NCI-H526 (cell line): ENCODE results near the gene SHC4.
"Not testable (repeated sequence)": the region's sequence is repeated elsewhere in the genome, so short reads cannot be mapped to it uniquely, and the experiment has no call there.

Source experiments
- DNase-seq, 2 experiments: peaks; one replicate each; lab custom pipeline; 2025; lab: John Stamatoyannopoulos, UW

Gene SHC4, protein sequence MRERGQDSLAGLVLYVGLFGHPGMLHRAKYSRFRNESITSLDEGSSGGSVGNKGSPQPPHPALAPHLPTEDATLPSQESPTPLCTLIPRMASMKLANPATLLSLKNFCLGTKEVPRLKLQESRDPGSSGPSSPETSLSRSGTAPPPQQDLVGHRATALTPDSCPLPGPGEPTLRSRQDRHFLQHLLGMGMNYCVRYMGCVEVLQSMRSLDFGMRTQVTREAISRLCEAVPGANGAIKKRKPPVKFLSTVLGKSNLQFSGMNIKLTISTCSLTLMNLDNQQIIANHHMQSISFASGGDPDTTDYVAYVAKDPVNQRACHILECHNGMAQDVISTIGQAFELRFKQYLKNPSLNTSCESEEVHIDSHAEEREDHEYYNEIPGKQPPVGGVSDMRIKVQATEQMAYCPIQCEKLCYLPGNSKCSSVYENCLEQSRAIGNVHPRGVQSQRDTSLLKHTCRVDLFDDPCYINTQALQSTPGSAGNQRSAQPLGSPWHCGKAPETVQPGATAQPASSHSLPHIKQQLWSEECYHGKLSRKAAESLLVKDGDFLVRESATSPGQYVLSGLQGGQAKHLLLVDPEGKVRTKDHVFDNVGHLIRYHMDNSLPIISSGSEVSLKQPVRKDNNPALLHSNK

DNA sequence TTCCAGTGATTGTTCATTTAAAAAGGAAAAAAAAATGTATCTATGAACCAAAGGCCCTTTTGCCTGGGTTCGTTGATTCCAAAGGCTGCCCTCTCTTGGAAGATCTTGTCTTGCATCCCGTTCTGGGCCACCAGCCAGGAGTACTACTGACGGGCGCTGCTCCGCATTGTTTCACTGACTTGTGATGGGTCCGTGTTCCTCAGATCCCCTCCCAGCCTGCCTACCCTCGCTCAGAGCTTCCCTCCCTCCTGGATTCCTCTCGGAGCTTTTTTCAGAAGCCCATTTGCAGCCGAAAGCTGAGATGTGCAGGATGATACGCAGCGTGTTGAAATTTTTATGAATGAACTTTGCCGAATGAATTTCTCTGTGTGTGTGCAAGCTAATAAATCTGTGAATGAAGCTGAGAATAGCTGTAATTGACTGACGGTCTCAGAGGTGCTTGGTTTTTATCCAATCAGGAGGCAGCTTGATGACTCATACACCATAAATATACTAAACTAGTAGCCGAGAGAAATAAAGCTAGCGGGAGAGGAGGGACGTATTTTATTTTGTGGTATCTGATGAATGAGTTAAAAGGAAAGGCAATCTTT is at the start of gene SHC4:
TSS of gene SHC4 (minus strand) at position 396 of the 590 bp plus-strand sequence. CDS start 904 bp downstream, outside the sequence.
- peak; percentile 35 to 80 for DNase-seq

DNA sequence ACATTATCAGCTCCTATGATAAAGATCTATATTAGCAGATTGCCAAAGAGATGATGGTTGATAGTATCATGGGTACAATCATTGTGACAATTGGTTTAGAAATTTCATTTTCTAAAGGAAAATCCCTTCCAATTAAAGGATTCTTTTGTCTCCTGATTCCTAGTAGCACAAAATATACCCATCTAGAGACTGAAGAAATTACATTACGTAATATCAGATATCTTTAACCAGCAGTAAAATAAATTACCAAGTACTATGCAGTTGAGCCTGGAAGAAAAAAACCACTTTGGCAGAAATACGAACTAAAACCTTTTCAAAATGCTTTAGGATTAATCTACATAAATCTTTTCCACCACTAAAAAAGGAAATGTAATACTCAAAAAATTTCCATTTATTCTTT is 35.6 kb upstream of the SHC4 start:
- DNase-seq = no peak

DNA sequence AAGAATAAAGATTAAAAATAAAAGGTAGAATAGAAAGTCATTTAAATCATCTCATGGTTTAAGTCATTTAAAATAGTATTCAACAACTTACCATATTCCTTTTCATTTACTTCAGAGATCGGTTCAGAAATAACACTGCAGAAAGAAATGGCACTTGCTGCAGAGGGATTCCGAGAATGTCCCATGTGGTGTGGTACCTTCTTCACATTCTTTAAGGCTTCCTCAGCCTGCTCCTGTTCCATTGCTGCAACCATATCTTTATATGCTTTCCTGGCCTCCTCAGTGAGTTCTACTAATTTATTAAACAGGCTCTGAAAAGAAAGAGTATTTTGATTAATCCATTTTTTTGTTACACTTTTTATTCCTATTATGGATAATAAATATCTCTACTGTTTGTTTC is 32.6 kb upstream of the SHC4 start:
- DNase-seq = no peak

DNA sequence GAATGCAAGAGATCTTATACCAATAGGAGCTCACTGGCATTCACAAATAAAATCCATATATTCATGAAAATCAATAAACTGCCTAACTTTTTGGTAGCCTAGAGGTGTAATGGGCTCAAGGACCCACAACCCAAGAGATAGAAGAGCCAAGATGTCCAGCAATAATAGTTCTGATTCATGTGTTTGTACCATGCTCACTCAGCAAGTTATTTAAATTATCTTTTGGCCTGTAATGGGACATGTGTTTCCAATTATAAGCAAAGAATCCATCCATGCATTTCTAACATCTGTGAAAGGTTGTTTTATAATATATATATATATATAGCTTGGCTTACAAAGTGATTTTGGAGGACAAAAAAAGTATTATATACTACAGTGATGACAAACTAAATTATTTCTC is 29.7 kb upstream of the SHC4 start:
- no peak for DNase-seq

DNA sequence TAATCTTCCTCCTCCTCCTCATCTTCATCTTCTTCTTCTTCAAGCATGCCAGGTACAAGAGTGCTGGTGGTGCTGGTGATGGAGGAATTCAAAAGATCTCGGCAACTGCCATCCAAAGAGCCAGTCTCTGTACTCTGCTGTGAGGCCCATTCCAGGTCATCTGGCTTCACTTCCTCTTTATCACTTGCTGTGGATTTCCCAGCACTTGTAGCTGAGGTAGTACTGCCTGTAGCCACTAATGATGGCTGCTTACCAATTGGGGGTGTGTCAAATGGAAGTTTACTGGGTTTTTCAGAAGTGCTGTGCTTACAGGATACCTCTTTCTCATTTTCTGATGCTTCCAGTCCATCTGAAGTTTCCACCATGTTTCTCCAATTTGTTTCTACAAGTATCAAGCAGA is 28.8 kb upstream of the SHC4 start:
- DNase-seq = no peak

DNA sequence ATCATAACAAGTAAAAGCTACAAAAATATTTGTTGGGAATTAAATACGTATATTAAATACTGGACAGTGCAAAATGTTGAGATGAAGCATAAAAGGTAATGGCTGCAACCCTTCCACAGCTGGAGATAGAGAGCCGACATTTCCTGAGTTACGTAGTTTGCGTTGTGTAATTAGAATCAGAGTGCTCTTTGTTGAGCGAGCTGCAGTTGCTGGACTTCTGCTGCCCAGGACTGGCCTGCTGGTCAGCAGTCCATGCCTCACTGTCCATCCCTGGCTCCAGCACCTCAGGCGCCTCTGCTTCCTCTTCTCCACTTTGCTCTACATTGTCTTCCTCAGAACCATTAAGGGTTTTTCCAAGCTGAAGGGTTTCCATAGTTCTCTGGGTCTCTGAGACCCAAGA is 28.4 kb upstream of the SHC4 start:
- DNase-seq = no peak

DNA sequence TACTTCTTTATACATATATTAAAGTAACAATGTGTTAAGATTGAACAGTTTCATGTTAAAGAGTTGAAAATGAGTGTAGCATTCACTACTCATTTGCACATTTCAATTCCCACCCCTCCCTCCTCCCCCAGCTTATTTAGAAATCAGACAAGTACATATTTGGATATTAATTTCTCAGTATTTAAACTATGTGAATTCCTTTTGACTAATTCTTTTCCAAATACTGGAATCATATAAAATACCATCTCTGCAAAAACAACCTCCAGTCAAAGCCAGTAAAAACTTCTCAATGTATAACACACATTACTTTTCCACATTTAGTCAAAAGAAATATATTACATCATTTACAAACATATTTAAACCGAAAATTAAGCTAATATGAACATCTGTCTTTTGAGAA is 25.5 kb upstream of the SHC4 start:
- no peak for DNase-seq

DNA sequence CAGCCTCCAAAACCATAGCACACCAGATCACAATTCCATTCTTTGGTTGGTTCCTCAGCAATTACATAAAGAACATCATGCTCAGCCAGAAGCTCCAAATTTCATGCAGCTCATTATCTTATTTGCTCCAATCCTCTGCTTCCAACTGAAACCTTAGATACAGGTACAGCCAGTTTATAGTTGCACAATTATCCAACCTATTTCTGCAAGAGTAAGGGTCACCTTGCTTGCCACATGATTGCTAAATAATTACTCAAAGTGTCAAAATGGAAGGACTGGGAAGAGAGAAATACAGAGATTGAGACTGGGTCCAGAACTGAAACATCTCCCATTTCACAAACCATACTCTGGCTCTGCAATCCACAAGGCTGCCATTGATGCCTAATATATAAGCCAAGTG is 23.4 kb upstream of the SHC4 start:
- no peak for DNase-seq

DNA sequence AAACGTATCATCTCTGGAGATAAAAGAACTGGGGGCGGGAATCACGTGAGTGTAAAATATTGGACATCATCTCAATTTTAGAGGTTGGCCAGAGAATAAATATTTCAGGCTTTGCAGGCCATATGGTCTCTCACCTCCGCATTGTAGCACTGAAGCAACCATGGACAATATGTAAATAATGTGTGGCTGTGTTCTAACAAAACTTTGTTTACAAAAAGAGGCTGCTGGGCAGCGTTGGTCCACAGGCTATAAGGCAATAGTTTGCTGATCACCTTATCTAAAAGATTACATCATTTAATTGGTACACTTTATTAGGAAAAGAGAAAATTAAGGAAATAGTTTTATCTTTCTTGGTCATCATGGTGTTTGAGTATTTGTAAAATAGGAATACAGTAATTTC is 22.5 kb upstream of the SHC4 start:
- no peak for DNase-seq

DNA sequence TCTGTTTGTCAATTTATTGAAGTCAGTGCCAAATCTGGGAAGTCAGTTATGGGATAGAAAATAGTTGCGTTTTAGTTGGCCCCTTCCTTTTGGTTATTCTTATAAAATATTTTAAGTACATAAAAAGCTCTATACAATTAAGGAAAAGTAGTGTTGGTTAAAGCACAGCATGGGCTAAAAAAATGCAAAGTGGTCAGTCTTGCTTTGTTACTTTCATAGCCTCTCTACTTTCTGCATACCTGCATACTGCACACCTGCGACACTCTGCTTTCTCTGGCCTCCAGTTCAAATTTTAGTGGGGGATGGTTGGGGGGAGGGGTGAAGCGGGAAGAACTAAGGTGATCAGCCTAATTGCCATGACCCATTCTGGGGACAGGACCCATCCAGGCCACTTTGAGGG is 21.8 kb upstream of the SHC4 start:
- no peak for DNase-seq

DNA sequence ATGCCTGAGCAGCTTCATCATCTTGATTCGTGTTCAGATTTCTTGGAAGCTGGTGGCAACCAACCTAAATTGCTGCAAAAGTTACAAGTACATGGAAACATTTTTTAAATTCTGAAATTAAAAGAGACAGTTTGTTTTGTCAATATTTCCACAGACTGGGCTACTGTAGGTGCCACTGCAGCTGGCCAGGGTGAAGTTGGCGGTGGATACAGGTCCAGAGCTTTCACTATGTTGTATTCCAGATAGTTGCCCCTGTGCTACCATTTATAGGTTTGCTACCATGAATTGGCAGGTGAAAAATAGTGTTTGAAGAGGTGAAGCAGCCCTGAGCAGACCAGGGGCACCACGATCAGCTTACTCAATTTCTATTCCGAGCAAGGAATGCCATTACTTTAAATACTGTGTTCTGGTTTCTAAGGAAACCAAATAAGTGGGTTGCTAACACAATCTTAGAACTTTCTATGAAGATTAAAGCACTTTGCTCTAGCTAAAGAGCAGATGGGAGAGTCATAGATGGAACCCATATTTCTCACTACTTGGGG is 21.2 kb upstream of the SHC4 start:
- DNase-seq = no peak

DNA sequence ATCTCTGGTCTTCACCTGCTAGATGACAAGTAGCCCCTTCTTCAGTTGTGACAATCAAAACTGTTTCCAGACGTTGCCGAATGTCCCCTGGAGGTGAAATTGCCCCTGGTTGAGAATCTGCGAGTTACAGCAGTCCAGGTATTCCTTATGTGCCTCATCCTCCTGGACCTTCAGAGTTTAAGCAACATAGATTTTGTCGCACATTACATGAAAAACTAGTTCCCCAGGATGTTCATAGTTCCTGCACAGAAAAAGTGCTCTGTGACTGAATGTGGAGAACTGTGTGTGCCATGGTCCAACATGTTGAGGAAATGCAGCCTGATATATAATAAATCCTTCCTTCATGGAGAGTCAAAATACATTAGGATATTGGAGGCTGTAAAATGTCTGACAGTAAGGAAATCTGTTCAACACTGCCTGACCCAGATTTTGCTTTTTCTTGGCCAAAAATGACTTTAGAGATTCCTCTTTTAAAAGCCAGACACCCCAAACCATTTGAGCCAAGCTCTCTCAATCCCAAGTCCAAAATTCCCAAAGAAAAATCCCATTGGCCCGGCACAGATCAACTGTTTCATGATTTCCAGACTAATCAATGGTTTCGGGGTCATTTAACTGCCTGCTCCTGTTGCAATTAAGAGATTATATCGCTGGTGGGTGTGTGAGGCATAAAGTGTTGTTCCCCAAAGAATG is 20.4 kb upstream of the SHC4 start:
- DNase-seq = no peak

DNA sequence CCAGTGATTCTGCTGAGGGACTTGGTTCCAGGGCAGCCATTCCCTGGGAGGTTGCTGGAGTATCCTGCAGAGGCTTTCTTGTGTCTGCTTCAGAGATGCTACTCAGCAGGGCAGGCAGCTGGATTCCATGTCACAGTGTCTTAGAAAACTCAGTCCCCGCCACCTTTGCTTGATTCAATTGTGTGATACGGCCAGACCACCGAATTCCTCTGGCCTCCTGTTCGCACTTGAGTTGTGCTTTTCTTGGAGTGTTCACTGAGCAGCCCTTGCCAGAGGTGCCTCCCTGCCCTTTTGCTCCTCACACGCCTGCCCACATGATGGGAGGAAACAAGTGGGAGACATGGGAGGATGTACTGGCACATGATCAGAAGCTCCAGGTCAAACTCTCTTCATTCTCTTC is 19.6 kb upstream of the SHC4 start:
- DNase-seq = no peak

DNA sequence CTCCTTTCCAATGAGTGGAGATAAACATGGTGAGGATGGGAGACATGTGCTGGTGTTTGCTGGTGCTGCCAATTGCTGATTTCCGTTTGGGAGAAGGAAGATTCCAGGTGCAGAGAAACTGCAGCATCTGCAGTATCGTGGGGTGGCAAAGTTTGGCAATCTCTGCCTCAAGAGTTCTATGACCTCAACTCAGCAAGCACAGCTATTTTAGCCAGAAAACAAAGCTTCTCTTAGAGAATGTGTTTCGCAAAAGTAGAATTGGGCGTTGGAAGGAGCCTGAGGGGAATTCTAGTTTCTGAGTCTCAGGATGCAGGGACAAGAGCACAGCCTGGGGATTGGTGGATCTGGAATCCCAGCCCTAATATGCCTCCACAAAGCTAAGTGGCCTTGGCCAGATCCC is 18.2 kb upstream of the SHC4 start:
- DNase-seq = no peak

DNA sequence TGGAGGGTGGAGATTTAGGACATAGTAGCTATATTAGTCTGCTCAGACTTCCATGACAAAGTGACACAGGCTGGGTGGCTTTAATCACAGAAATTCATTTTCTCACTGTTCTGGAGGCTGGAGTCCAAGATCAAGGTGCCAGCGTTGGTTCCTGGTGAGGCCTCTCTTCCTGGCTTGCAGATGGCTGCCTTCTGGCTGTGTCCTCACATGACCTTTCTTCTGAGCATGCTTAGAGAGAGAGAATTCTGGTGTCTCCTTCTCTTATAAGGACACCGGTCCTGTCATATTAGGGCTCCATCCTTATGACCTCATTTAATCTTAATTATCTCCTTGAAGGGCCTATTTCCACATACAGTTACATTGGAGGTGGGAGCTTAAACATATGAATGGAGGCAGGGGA is 14.9 kb upstream of the SHC4 start:
- no peak for DNase-seq

DNA sequence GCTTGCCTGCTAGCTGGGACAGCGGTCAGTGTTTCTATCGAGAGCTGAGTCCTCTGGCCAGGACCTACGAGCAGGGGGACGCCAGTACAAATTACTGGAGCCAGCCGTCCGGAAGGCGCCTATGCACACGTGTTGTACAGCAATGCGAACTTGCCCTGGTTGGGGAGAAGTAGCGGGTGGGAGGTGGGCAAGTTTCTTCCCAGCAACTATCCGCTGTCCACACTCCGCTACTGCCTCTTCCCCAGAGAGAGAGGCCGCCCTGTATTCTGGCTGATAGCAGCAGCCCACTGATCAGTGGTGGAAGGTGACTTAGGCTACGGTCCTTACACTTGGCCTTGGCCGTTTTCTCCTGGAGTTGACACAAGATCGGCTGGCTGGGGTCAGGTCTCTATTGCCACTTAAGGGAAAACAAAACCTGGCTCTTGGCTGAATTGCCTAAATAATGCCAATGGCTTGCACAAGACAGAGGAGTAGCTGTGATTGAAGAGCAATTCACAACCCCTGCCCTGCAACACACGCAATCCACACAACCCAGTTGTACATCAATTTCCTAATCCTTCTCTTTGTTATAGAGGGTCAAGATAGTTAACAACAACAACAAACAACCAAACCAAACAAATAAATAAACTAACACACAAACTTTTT is 12.8 kb upstream of the SHC4 start:
- DNase-seq = no peak

DNA sequence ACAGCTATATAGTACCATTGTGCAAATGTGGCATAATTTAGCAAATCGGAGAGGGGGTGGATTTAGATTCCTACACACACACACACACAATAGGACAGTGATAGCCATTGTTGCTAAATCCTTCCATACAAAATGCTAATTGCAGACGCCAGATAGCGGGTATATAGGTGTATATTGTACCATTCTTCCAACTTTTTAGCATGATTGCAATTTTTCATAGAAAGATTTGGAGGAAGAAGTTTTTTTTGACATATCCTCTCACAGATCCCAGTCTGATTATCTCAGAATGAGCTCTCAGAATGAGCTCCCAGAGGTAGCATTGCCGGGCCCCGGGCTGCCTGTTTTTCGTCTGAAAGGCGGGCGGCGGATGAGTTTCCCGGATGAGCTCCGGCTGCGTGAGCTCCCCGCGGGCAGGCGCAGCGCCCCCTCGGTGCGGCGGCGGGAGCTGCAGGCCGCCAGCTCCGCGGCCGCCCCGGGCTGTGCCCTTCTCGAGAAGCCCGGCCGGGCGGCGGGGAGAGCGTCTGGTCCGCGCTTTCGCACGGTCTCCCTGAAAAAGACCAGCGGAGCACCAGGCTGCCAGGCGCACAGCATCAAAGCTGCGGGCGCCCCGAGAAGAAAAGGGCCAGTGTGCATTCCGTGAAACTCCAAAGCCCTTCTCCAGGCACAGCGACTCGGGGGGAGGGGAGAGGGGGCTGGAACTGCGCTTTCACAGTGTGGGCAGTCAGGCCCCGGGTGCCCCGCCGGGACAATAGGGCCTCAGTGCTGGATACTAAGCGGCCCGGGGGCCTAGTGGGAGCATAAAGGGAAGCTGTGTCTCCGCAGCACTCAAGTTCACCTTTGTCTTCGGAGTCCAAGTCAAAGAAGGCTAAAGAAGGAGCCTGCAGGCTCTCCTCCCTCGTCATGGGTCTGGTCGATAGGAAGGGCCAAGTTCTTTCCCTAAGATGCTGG is 12.0 kb upstream of the SHC4 start:
- peak; percentile 42 to 93 for DNase-seq

DNA sequence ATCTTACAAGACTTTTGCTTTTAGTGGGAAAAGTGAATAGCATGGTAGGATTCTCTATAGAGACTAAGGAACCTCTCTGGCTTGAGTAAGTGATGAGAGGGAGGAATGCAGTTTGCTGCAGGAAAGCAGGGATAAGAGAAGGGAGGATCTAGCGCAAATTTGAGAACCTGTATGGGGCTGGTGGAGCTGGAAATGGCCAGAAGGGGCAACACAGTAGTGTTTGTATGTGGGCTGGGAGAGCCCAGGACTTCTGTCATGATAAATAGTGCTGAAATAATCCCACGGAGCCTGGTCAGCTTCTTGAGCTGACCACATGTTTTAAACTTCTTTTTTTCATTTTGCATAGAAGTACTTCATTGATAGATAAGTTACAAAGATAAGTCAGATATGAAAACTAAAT is 11.2 kb upstream of the SHC4 start:
- DNase-seq = peak in 1 of 2 experiments; percentile 10

DNA sequence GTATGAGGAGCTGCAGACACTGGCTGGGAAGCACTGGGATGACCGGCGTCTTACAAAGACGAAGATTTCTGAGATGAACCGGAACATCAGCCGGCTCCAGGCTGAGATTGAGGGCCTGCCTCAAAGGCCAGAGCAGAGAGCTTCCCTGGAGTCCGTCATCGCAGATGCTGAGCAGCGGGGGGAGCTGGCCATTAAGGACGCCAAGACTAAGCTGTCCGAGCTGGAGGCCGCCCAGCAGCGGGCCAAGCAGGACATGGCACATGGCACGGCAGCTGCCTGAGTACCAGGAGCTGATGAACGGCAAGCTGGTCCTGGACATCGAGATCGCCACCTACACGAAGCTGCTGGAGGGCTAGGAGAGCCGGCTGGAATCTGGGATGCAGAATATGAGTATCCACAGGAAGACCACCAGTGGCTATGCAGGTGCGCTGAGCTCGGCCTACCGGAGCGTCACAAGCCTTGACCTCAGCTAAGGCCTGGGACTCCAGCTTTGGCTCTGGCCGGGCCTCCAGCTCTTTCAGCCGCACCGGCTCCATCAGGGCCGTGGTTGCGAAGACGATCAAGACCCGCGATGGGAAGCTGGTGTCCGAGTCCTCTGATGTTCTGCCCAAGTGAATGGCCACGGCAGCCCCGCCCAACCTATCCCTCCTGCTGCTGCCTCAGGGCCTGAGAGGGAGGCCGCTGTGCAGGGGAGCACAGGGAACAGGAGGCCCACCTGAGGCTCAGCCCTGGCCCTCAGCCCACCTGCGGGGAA is 9.2 kb upstream of the SHC4 start:
- DNase-seq = no peak

DNA sequence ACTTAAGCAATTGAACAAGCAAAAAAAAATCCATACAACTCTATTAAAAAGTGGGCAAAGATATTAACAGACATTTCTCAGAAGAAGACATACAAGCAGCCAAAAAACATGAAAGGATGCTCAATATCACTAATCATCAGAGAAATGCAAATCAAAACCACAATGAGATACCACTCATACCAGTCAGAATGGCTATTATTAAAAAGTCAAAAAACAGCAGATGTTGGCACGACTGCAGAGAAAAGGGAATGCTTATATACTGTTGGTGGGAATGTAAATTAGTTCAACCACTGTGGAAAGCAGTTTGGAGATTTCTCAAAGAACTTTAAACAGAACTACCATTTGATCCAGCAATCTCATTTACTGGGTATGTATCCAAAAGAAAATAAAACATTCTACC is 7.2 kb upstream of the SHC4 start:
- not testable (repeated sequence) for DNase-seq
